Epidermal melanocyte (primary cell): ENCODE results near the gene ADM2.
A peak's percentile ranks its signal among the peaks of the same experiment; 100 is the strongest.

Experiments used
- DNase-seq: peaks from one replicate; pipeline ENCODE4 v3.0.0; 2011; ENCODE audit warnings: low spot score; ENCODE audit not compliant: insufficient read length

ADM2 gene

GRCh38 chr22:50467341-50467740 lies 14.0 kb upstream of the ADM2 start:
- no peak for DNase-seq

DNA sequence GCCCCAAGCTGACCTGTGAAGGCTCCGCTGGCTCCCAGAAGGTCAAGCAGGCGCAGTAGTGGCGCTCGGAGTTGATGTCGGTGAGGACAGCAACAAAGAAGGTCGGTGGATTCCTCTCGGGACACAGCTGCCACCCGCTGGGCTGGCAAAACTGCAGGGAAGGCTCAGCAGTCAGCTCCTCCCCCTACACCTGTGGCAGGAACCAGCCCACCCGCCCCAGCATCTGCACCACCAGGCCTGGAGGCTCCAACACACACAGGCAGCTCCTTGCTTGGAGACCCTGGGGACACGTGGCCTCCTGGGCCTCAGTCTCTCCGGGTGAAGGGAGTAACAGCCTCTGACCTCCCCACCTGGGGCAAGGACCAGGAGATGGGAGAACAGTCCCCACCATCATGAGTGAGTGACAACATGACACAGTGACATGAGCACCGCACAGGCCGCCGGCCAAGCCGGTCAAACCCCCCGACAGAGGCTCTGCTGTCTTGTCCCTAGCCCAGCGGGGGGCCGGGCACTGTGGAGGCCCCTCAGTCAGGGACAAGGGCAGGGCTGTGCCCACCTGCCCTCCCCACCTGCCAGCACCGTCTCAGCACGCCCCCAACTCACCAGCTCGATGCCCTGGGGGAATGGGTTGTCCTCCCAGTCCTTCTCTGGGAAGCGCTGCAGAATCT lies 13.4 kb upstream of the ADM2 start:
- no peak for DNase-seq

DNA sequence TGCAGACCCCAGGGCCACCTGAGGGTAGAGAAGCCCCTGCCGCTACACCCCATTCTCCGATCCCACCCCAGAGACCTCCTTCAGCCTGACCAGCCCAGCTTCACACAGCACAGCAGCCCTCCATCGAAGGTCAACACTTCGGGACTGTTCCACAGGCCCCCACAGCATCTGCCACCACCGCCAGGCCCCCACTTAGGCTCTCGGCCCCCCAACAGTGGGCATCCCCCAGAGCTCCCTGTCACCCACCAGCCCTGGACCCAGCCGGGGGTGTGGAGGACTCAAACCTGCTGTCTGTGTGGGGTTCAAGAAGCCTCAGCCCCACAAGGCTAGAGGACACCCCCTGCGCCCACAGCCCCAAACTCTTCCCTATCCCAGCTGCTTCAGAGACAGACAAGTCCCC lies 12.7 kb upstream of the ADM2 start:
- no peak for DNase-seq

- no peak for DNase-seq
Observed at GRCh38 chr22:50469377-50470305, 11.7 kb upstream of the ADM2 start.

DNA sequence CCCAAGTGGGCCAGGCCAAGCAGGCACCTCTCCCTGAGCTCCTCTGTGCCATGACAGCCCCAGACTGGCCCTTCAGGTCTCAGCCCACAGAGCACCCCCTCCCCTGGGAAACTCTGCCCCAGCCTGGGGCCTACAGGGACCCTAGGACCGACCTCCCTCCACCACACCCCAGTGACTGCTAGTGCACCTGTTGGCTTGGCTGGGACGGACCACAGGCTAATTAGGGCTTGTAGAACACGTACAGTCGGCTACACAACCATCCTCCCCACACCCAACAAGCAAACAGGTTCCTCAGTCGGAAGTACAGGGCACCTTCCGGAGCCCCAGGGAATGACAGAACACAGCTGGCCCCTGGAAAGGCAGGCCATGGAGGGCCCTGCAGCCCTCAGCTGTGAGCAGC lies 10.9 kb upstream of the ADM2 start:
- no peak for DNase-seq

DNA sequence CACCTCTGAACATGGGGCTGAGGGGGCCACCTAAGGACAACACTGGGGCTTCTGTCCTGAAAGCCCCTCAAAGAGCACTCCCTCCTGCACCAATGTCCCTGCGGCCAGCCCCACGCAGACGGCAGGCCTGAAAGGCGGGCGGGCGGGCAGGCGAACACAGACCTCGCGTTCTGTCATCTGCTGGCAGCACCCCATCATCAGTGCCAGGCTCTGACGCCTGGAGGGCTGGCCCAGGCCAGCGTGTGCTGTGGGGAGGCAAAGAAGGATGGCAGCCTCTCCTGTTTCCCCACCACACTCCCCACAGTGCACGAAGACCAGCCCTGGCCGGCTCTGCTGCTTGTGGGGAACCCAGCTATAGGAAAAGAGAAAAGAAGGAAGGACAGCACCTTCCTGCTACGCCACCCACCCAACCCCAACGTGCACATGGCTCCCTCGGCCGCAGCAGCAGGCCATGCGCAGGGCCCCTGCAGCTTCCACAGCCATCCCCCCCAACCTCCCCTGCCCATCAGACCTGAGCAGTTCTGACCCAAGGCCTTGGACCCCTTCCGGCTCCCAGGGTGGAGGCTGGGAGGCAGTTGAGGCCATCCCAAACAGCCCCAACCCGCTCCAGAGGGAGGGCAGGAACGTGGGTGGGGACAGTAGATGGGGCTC lies 10.0 kb upstream of the ADM2 start:
- no peak for DNase-seq

DNA sequence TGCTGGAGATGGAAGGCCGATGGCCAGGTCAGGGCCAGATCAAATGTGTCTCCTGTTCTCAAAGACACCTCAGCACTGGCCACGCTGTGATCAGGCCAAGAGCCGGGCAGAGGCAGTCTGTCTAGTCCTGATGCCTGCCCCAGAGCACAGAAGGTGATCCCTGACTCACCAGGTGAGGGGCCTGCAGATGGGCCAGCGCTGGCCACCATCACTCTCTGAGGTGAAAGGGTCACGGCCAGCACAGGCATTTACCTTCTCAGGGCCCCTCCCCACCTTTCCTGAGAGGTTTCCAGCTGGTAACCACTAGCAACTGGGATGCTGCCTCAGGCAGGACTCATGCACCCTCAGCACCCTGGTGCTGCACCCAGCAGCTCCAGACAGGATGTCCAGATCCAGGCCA lies 9.4 kb upstream of the ADM2 start:
- no peak for DNase-seq

- DNase-seq = no peak
Observed at GRCh38 chr22:50473088-50473487, 8.3 kb upstream of the ADM2 start.

- peak; percentile 64 for DNase-seq
Observed at GRCh38 chr22:50473855-50474671, 7.3 kb upstream of the ADM2 start.

DNA sequence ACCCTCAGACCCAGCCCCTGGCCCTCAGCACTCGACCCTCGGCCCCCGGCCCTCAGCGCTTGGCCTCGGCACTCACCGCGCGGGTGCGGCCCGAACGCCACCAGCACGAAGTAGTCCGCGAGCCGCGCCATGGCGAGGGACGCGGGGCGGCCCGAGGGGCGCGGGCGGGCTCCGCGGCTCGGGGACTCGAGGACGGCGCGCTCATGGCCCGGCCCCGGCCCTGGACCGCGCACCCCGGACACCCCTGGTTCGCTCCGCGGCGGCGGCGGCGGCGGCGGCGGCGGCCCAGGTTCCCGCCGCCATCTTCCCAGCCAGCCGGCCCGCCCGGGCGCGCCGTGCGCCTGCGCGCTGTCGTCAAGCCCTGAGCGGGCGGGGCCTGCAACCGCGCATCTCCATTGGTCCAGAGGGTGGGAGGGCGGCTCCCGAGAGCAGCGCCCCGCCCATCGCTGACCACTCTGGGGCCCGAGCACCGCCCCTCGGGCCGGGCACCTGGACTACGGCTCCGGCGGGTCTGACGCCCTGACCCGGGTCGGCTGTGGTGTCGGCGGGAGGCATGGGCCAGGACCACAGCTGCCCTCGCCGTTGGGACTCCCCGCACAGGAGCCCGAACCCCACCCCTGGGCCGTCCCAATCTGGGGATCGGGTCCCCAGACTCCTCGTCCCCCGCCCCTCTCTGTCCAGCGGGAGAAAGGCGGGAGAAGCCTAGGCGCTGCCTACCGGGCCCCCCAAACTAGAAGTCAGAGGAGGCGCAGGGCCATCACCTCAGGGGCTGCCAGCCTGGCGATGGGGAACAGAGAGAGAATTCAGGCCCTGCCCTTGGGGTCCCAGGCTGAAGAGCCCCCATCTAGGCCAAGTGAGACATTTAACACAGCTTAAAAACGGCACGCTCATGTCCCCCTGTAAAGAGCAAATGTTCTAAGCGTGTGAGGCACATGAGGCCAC lies 6.4 kb upstream of the ADM2 start, which contains the start of gene SBF1:
TSS of gene SBF1 (minus strand) at position 326 of the 942 bp plus-strand sequence. CDS start at position 131, 195 bp downstream.
- peak; percentile 100 for DNase-seq

DNA sequence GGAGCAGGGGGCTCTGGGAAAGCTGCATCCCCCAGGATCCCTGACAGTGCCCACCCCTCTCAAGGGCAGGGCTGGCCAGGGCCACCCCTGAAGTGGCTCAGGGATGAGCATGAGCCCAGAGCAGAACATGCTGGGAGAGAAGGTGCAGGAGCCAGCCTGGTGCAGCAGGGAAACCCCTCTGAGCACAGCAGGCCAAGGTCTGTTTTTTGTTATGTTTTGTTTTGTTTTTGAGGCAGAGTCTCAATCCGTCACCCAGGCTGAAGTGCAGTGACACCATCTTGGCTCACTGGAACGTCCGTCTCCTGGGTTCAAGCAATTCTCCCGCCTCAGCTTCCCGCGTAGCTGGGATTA lies 5.7 kb upstream of the ADM2 start:
- no peak for DNase-seq

GRCh38 chr22:50476868-50477267 lies 4.5 kb upstream of the ADM2 start:
- DNase-seq = no peak

DNA sequence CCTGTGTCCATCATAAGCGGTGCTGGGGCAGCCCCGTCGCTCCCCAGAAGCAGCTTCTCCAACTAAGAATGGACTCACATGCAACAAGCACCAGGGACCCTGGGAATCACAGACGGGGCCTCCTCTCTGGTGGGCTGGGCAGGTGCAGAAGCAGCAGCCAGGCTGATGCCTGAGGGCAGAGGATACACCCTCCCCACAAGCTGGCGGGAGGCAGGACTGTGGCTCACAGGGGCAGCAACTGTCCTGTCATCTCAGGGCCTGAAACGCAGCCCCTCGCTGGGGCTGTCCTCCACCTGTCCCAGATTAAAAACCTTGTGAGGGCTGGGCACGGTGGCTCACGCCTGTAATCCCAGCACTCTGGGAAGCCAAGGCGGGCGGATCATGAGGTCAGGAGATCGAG lies 3.4 kb upstream of the ADM2 start:
- no peak for DNase-seq

- no peak for DNase-seq
Observed at GRCh38 chr22:50479721-50480120, 1.6 kb upstream of the ADM2 start.

GRCh38 chr22:50481045-50481439 lies 301 bp upstream of the ADM2 start:
- no peak for DNase-seq

DNA sequence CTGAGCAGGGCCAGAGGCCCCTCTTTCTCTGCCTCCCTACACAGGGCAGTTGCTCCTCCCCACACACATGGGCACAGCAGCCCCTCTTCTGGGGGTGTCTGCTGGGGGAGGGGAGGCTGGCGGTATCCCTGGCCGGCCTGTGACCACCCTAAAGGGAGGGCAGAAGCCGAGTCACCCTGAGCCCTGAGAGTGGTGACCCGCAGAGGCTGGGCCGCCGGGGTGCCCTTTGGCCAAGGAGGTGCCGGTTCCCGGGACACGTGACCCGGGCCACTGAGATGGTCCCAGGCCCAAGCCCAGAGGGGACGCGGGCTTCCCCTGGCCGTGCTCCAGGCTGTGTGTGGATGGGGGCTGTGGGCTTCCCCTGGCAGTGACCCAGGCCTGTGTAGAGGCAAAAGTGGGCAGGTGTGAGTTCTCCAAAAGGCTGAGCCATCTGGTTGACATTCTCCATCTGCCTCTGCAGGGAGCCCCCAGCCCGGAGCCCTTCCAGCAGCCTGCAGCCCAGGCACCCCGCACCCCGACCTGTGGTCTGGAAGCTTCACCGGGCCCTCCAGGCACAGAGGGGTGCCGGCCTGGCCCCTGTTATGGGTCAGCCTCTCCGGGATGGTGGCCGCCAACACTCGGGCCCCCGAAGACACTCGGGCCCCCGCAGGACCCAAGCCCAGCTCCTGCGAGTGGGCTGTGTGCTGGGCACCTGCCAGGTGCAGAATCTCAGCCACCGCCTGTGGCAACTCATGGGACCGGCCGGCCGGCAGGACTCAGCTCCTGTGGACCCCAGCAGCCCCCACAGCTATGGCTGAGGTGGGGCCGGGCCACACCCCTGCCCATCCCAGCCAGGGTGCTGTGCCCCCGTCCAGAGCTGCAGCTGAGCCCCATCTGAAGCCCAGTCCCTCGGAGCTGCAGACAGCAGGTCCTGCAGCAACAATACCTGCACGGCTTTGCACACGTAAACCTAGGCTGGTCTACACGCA lies 1.0 kb downstream of the ADM2 start:
- DNase-seq = no peak

DNA sequence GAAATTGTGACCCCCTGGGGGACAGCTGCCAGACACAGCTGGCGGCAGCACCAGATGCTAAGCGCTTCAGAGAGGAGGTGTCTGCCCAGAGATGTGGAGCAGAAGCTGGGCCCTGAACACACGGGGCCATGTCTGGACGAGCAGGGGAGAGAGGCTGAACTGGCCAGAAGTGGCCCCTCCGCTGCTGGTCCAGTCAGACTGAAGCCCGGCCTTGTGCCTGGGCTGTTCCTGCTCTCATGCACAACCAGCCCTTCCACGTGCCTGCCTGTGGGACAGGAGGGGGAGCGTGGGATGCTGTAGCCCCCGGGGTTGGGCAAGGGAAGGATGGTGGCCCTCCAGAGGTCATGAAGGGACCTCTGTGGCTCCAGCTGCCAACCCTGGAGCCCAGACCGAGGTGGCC lies 1.8 kb downstream of the ADM2 start:
- DNase-seq = no peak

DNA sequence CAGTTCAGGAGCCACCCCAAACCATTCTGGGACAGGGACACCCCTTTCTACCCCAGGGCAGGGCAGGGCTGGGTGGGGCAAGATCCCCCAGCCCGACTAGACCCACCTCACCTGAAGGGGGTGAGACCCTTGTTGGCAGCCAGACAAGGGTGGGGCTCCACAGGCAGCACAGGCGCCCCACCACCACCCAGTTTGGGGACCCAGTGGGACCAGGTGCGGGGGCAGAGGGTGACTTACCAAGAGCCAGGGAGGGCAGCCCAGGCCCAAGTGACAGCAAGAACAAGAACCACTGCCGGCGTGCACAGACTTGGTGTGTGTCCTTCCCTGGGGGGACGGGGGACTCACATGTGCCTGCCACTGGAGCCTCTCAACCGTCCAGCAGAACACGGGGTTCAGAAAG lies 2.2 kb downstream of the ADM2 start:
- no peak for DNase-seq
